ENCODE results near the gene WRNIP1. TPM values are rescaled to one million over a fixed set of nuclear protein-coding genes. Genes with fewer than 3 reads are reported as not detected.

Gene WRNIP1
- polyA plus RNA-seq, 1 experiment = 28.0 TPM

DNA sequence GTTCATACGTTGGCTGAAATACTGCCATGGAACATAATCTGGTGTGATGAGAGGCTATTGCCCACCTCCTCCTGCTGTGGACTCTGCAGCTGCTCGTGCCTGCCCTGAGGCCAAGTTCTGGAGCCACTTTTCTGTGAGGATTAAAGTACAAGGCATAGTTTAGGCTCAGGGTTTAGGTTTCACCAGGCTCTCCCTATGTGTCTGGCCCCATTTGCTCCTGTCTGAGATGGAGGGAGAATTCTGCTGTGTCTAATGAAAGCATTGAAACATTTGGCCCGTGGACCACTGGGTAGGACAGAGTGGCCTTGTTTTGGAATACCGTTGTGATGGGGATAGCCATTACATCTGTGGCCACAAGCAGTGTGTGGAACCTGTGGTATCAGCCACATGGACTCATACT lies 5.9 kb downstream of the WRNIP1 start:
- H3K27me3 ChIP-seq (ENCODE audit: control insufficient read depth, insufficient read depth, low read length) = no peaks in the 10 kb centered on the region
- H3K4me3 ChIP-seq (ENCODE audit: low read depth, low read length) = no peak overlapping the region
- ChIA-PET CTCF (interaction anchor here (1.1 to 5.8 kb wide), 3 partner anchors 13 to 22 kb away, joined by 4 to 46 read pairs (median 11); partner anchors contain the start of gene MYLK4), POLR2A (no interaction called here)
- no peak for DNase-seq (ENCODE audit: low read depth, low spot score)
- no peak overlapping the region for H3K27ac ChIP-seq (ENCODE audit: low read depth, low read length)
- no peak for TF ChIP-seq CTCF (IDR thresholded peaks at IDR 0.05; ENCODE audit: low read depth, low read length)
- H3K9me3 ChIP-seq (ENCODE audit: control insufficient read depth, insufficient read depth, low read length) = no peaks in the 10 kb centered on the region; the same call in 1 of the 2 replicates

- Histone ChIP-seq H3K9me3 (ENCODE audit: control insufficient read depth, insufficient read depth, low read length) (no peaks in the 10 kb centered on the region), H3K4me3 (ENCODE audit: low read depth, low read length) (no peak overlapping the region), H3K27ac (ENCODE audit: low read depth, low read length) (no peak overlapping the region), H3K27me3 (ENCODE audit: control insufficient read depth, insufficient read depth, low read length) (no peaks in the 10 kb centered on the region)
- no peak for TF ChIP-seq CTCF (IDR thresholded peaks at IDR 0.05; ENCODE audit: low read depth, low read length)
- CTCF ChIA-PET = interaction anchor here (0.9 to 2.0 kb wide), 8 partner anchors 11 to 182 kb away, joined by 3 to 15 read pairs (median 4); partner anchors contain the start of gene MYLK4
- no peak for DNase-seq (ENCODE audit: low read depth, low spot score)
- POLR2A ChIA-PET = interaction anchor here (1.4 kb wide), 1 partner anchor 8 kb away, joined by 6 read pairs; the partner anchor contains the start of gene WRNIP1
Observed at GRCh38 chr6:2772840-2773239, 7.6 kb downstream of the WRNIP1 start.

GRCh38 chr6:2773449-2773848 lies 8.3 kb downstream of the WRNIP1 start:
- POLR2A ChIA-PET = interaction anchor here (1.4 kb wide), 1 partner anchor 8 kb away, joined by 6 read pairs; the partner anchor contains the start of gene WRNIP1

GRCh38 chr6:2775003-2775402 lies 9.8 kb downstream of the WRNIP1 start:
- Histone ChIP-seq H3K9me3 (ENCODE audit: control insufficient read depth, insufficient read depth, low read length) (no peaks in the 10 kb centered on the region), H3K27ac (ENCODE audit: low read depth, low read length) (no peak overlapping the region), H3K4me3 (ENCODE audit: low read depth, low read length) (no peak overlapping the region), H3K27me3 (ENCODE audit: control insufficient read depth, insufficient read depth, low read length) (no peaks in the 10 kb centered on the region)
- no peak for DNase-seq (ENCODE audit: low read depth, low spot score)
- ChIA-PET POLR2A (interaction anchor here (0.7 to 1.0 kb wide), 2 partner anchors 9 to 16 kb away, joined by 3 read pairs; no protein-coding TSS in a partner anchor), CTCF (interaction anchor here (0.6 kb wide), 1 partner anchor 497 kb away, joined by 3 read pairs; no protein-coding TSS in a partner anchor)
- TF ChIP-seq CTCF (IDR thresholded peaks at IDR 0.05; ENCODE audit: low read depth, low read length) = no peak

More at GRCh38 chr6:2773449-2773848, 8.3 kb downstream of the WRNIP1 start:
- no peak for TF ChIP-seq CTCF (IDR thresholded peaks at IDR 0.05; ENCODE audit: low read depth, low read length)
- H3K27me3 ChIP-seq (ENCODE audit: control insufficient read depth, insufficient read depth, low read length) = no peaks in the 10 kb centered on the region
- H3K9me3 ChIP-seq (ENCODE audit: control insufficient read depth, insufficient read depth, low read length) = no peaks in the 10 kb centered on the region
- no peak overlapping the region for H3K27ac ChIP-seq (ENCODE audit: low read depth, low read length)
- DNase-seq (ENCODE audit: low read depth, low spot score) = no peak
- no peak overlapping the region for H3K4me3 ChIP-seq (ENCODE audit: low read depth, low read length)
- CTCF ChIA-PET = interaction anchor here (0.9 to 2.0 kb wide), 7 partner anchors 11 to 182 kb away, joined by 3 to 15 read pairs (median 6); partner anchors contain the start of gene MYLK4

DNA sequence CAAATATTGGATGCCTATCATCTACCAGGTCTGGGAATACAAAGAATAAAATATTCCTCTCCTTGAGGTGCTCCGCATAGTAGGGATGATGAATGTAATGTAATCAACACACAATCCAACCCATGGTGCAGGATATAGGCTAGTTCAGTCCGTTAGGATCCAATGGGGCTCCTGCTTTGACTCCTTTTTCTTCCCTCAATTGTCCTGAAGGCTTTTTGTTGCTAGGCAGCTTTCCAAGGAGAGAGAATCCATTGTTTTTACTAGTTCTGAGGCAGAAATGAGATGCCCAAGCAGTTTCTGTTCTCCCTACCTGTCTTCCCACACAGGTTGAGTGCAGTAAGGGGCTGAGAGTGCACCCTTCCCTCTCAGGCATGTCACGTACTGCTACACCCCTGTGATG lies 12.1 kb downstream of the WRNIP1 start:
- CTCF ChIA-PET = interaction anchor here (1.0 to 1.2 kb wide), 2 partner anchors 10 to 39 kb away, joined by 3 to 5 read pairs; no protein-coding TSS in a partner anchor
- Histone ChIP-seq H3K27ac (ENCODE audit: low read depth, low read length) (no peak overlapping the region), H3K4me3 (ENCODE audit: low read depth, low read length) (no peak overlapping the region), H3K9me3 (ENCODE audit: control insufficient read depth, insufficient read depth, low read length) (no peaks in the 10 kb centered on the region), H3K27me3 (ENCODE audit: control insufficient read depth, insufficient read depth, low read length) (no peaks in the 10 kb centered on the region)
- no peak for TF ChIP-seq CTCF (IDR thresholded peaks at IDR 0.05; ENCODE audit: low read depth, low read length)
- no peak for DNase-seq (ENCODE audit: low read depth, low spot score)
- POLR2A ChIA-PET = no interaction called here

Data from AG04450 (cell line).